Kidney (tissue), 14 donors: ENCODE results near the gene YTHDC1. TPM values are rescaled to one million over a fixed set of nuclear protein-coding genes. Genes with fewer than 3 reads are reported as not detected.

Experiments used
- DNase-seq, 5 donors: peaks; one replicate each; pipeline ENCODE4 v3.0.0-alpha.2; 2013 to 2020
- FAIRE-seq: peaks from 2 replicates; lab custom pipeline; 2012; peaks lifted over from hg19 to GRCh38; lab: Jason Lieb, UNC
- H3K27ac ChIP-seq, 2 donors: one replicate each; pipeline ENCODE4 v1.7.0; 2013; ENCODE audit warnings: low read depth in 2 of 2, low read length in 2 of 2, inconsistent platforms in 1 of 2
- H3K27me3 ChIP-seq: one replicate; pipeline ENCODE4 v1.7.1; 2013; ENCODE audit warnings: low read length, inconsistent platforms; ENCODE audit not compliant: control insufficient read depth, insufficient read depth
- H3K36me3 ChIP-seq, 3 donors: one replicate each; pipeline versions ENCODE4 v1.7.0 to v1.7.1; 2013; ENCODE audit warnings: low read length in 3 of 3, control low read depth in 1 of 3, inconsistent platforms in 1 of 3; ENCODE audit not compliant: insufficient read depth in 3 of 3, control insufficient read depth in 2 of 3
- H3K4me1 ChIP-seq, 3 donors: one replicate each; pipeline versions ENCODE4 v1.7.0 to v1.7.1; 2013; ENCODE audit warnings: low read length in 3 of 3, inconsistent platforms in 1 of 3, low read depth in 1 of 3; ENCODE audit not compliant: control insufficient read depth in 2 of 3, insufficient read depth in 2 of 3
- H3K4me3 ChIP-seq, 3 donors: one replicate each; pipeline versions ENCODE4 v1.7.0 to v1.8.1; 2013; ENCODE audit warnings: low read length in 3 of 3, control low read depth in 1 of 3, inconsistent platforms in 1 of 3
- H3K9ac ChIP-seq, 3 donors: one replicate each; pipeline versions ENCODE4 v1.7.0 to v1.7.1; 2013; ENCODE audit warnings: low read length in 3 of 3, control low read depth in 1 of 3, inconsistent platforms in 1 of 3
- H3K9me3 ChIP-seq, 3 donors: one replicate each; pipeline versions ENCODE4 v1.7.0 to v1.7.1; 2013; ENCODE audit warnings: low read length in 3 of 3, control low read depth in 1 of 3, inconsistent platforms in 1 of 3; ENCODE audit not compliant: control insufficient read depth in 2 of 3, insufficient read depth in 1 of 3
- intact Hi-C: fragments of 100-400 bp; cut with DNase I; formaldehyde crosslinking; loops from one replicate; pipeline ENCODE4 v1.11.1; 2022
- polyA plus RNA-seq: library from polyadenylated mRNA; stranded (reverse); fragments of 350-450 nt; fragmentation: Illumina TruSeq; extraction: RNeasy Lipid Tissue Mini Kit (QIAGEN cat#74804); gene quantifications from one replicate; pipeline ENCODE4 v1.2.3, GENCODE V29; 2014; ENCODE audit warnings: low read depth, low replicate concordance; ENCODE audit not compliant: insufficient read depth
- total RNA-seq: library from RNA; stranded (reverse); fragmentation: NEBNext Ultra II Directional; extraction: Animal tissue kit (Norgen Biotek cat#: 25700); gene quantifications from one replicate; pipeline ENCODE4 v1.2.1, GENCODE V29; 2021
- TF ChIP-seq, protein P1 (sequence below): IDR thresholded peaks from 3 replicates; pipeline ENCODE4 v1.5.1; 2012; ENCODE audit warnings: mild to moderate bottlenecking, moderate library complexity, borderline replicate concordance; ENCODE audit not compliant: insufficient read depth; ENCODE audit errors: extremely low read depth
- donor health status: control.
- donor health status: control.
- donor health status: control.
- donor health status: control.
- donor health status: control.
- donor health status: DM: yes; HTN: yes; CAD: no.
- donor health status: Normal renal cell carcinoma (clear cell type).

YTHDC1 gene
- total and polyA plus RNA-seq, 2 donors from 2014 or later = 32.6 to 99.7 TPM

DNA sequence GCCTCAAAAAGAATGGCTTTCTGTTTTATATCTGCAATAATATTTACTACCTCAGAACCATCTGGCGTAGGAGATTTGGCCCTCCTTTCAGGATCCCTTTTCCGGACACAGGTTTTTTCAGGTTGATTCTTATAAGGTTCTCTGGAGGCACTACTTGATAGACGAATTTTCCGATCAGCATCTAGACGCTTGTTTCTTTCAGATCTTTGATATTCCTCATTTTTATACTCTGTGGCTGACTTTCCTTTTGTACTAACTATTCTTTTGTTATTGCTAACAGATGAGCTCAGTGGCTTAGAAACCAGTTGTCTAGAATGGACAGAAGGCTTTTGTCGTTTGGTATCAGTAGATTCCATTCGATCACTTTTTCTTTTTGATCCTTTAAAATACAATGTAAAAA lies 12.4 kb downstream of the YTHDC1 start:
- DNase-seq (no peak), FAIRE-seq (no peak)
- no peak overlapping the region for H3K27ac ChIP-seq
- no peak overlapping the region for H3K4me3 ChIP-seq
- peaks cover 5 to 14% (median 12%) of the 10 kb centered on the region in 3 donors for H3K36me3 ChIP-seq
- H3K9ac ChIP-seq = no peak overlapping the region
- no peaks in the 10 kb centered on the region for H3K27me3 ChIP-seq
- no peaks in the 10 kb centered on the region for H3K9me3 ChIP-seq
- H3K4me1 ChIP-seq = peaks cover 0 to 13% (median 8%) of the 10 kb centered on the region in 3 donors
- intact Hi-C loops = no loop called here
- TF ChIP-seq, protein P1, sequence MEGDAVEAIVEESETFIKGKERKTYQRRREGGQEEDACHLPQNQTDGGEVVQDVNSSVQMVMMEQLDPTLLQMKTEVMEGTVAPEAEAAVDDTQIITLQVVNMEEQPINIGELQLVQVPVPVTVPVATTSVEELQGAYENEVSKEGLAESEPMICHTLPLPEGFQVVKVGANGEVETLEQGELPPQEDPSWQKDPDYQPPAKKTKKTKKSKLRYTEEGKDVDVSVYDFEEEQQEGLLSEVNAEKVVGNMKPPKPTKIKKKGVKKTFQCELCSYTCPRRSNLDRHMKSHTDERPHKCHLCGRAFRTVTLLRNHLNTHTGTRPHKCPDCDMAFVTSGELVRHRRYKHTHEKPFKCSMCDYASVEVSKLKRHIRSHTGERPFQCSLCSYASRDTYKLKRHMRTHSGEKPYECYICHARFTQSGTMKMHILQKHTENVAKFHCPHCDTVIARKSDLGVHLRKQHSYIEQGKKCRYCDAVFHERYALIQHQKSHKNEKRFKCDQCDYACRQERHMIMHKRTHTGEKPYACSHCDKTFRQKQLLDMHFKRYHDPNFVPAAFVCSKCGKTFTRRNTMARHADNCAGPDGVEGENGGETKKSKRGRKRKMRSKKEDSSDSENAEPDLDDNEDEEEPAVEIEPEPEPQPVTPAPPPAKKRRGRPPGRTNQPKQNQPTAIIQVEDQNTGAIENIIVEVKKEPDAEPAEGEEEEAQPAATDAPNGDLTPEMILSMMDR = no peak

DNA sequence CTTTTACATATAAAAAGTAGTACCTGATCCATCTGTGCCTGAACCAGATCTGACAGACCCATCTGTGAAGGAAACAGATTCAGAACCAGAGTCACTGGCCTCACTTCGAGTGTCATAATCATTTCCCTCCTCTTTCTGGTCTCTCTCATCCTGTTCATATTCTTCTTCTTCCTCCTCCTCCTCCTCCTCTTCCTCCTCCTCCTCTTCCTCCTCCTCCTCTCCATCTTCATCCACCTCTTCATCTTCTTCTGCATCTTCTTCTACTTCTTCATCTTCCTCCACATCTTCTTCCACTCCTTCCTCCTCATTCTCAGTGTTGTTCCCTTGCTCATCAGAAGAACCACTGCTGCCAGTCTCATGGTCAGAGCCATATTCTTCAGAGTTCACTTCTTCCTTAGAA lies 12.9 kb downstream of the YTHDC1 start:
- H3K9me3 ChIP-seq = no peaks in the 10 kb centered on the region
- FAIRE-seq (no peak), DNase-seq (no peak)
- intact Hi-C loops = no loop called here
- peaks cover 0 to 13% (median 4%) of the 10 kb centered on the region in 3 donors for H3K4me1 ChIP-seq
- peaks cover 7 to 19% (median 13%) of the 10 kb centered on the region in 3 donors for H3K36me3 ChIP-seq
- TF ChIP-seq, protein P1 = no peak
- no peaks in the 10 kb centered on the region for H3K27me3 ChIP-seq
- H3K9ac ChIP-seq = no peak overlapping the region
- H3K4me3 ChIP-seq = no peak overlapping the region
- H3K27ac ChIP-seq = no peak overlapping the region

DNA sequence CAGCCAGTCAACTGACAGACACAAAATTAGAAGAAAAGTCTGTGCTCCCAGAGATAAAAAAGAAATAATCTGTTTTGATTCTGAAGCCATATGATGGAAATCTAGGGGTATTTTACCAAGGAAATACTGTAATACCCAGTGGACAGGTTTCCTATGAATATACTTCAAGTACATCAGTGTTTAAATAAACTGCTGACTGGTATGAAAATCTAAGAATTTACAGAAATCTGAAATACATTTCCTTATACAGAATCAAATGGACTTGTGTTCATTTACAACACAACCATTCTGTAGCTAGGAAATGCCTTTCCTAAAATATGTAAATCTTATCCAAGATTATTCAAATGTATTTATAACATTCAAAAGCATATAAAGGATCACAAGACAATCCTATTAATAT lies 13.4 kb downstream of the YTHDC1 start:
- no peaks in the 10 kb centered on the region for H3K9me3 ChIP-seq
- no peak overlapping the region for H3K27ac ChIP-seq
- TF ChIP-seq, protein P1 = no peak
- H3K4me3 ChIP-seq = no peak overlapping the region
- DNase-seq (no peak), FAIRE-seq (no peak)
- H3K27me3 ChIP-seq = no peaks in the 10 kb centered on the region
- intact Hi-C loops = no loop called here
- peaks cover 0 to 13% (median 2%) of the 10 kb centered on the region in 3 donors for H3K4me1 ChIP-seq
- no peak overlapping the region for H3K9ac ChIP-seq
- H3K36me3 ChIP-seq = peaks cover 7 to 23% (median 16%) of the 10 kb centered on the region in 3 donors

DNA sequence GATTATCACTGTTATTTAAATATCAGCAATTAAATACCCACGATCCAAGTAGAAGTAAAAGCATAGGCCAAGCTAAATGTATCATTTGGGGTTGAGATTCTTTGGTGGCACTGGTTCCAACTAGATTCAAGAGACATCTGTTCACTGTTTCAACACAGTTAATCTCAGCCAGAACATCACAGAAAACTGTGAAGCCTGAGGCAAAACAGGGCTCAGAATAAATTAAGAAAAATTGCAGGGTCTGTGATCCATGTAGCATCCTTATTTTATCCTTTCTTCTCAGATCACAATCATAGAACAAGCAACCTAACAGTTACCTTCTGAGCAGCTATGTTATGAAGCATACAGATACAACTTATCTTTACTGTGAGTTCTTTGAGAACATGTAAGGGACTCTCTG lies 23.7 kb downstream of the YTHDC1 start:
- H3K27ac ChIP-seq = no peak overlapping the region
- no peak overlapping the region for H3K9ac ChIP-seq
- no peak overlapping the region for H3K4me3 ChIP-seq
- H3K36me3 ChIP-seq = peaks cover 11 to 40% (median 34%) of the 10 kb centered on the region in 3 donors
- H3K27me3 ChIP-seq = no peaks in the 10 kb centered on the region
- H3K9me3 ChIP-seq = no peaks in the 10 kb centered on the region
- TF ChIP-seq, protein P1 = no peak
- H3K4me1 ChIP-seq = no peaks in the 10 kb centered on the region
- intact Hi-C loops = no loop called here
- FAIRE-seq = no peak
- DNase-seq = no peak
